GM12865 (cell line): Measurements from ENCODE around the gene KIF26A.

Experiments used
- DNase-seq: peaks from one replicate; pipeline ENCODE4 v3.0.0; 2010; ENCODE audit warnings: low read depth
- H3K4me3 ChIP-seq: 2 replicates; pipeline ENCODE4 v1.5.1; 2011; ENCODE audit warnings: mild to moderate bottlenecking, low read depth, low read length, control low read depth
- CTCF ChIP-seq: IDR thresholded peaks from 2 replicates; pipeline ENCODE4 v1.5.1; 2011; ENCODE audit warnings: low read length, control low read depth, low read depth, inconsistent platforms; ENCODE audit not compliant: insufficient read depth; ENCODE audit errors: missing control alignments

The KIF26A gene

DNA sequence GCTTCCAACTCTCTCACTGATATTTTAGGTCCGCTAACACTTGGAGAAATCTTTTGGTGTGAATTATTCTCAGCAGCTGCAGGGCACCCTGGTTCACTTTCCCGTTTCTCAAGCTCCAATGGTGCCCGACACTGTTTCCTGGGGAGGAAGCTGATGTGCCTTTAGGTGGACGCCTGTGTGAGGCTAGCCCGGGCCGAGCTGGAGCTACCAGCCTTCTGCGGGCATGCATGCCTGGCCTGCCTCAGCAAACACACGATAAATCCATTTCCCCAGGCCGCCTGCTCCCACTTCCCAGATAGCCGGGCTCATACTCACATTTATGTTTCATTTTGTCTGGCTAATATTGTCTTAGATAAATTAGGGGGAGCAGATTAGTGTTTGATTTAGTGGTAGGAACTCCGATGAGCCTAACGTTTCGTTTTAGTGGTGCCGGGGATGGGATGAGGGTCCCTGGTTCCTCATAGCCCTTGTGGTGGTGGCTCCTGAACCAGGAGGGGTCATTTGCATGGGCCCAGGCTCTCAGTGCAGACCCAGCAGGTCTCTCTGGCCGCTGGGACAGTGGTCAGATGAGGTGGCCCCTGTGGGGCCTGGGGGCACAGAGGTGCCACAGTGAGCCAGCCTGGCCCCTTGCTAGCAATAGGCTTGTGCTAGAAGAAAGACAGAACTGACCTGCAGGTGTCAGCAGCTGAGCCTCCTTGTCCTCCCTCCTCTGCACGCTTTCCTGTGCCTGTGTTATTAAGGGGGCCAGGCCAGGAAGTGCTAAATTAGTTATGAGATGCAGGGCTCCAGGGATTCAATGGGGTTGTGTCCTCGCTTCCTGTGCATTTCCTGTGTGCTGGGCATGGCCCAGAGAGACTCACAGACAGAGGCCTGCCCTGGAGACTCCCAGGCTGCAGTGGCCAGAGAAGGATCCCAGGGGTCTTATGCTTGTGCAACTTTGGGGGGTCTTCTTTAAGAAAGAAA is 88.3 kb downstream of the KIF26A start:
- no peak for DNase-seq
- no peak overlapping the region for H3K4me3 ChIP-seq
- TF ChIP-seq CTCF = no peak

- no peak overlapping the region for H3K4me3 ChIP-seq
- TF ChIP-seq CTCF = no peak
- DNase-seq = no peak
These were observed 89.4 kb downstream of the KIF26A start for GRCh38 chr14:104227806-104228205.

DNA sequence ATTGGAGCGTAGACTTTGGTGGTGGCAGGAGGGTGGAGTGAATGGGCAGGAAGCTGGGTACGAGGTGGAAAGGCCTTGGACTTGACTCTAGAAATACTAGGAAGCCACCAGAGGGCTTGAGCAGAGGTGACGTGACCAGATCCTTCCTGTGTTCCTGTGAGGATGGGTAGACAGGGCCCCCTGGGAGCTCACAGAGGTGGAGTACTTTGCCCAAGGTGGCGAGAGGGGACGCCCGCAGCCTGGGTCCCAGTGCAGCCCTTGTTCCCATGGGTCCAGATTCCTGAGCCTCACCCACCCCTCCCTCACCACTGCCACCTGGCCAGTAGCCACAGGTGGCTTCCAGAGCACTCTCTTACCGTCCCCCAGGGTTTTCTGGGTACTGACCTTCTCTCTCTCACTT is 89.8 kb downstream of the KIF26A start:
- no peak overlapping the region for H3K4me3 ChIP-seq
- no peak for TF ChIP-seq CTCF
- no peak for DNase-seq

DNA sequence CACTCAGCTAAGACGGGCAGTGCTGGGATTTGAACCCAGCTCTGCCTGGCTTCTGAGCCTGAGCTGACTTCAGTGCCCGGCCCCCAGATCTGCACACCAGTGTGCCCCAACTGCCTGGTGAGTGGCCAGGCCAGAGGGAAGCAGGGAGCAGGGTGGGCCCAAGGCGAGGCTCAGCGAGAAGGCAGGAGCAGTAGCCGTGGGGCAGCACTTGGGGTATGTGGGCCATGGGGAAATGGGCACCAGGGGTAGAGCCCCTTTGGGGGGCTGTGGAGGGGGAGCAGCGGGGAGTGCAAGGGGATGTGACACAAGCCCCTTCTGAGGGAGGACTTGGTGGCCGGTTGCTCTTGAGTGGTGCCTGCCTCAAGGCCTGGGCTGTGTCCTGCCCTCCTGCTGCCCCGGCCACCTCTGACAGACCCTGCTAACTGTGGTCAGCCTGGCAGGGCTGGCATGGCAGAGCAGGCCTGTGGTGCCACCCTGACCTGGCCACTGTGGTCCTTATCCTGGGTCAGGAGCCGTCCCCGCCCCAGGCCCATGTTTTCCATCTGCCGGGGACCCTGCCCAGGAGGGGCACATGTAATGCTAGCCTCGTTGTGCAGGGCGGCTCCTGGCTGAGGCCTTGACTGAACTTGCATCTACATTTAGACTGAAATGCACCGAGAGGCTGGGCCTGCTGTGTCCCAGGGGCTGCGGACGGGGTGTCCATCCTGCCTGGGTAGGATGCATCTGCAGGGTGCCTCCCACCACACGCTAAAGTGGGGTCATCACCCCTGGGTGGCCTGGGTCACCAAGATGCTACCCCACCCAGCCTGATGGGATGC is 90.5 kb downstream of the KIF26A start:
- no peak overlapping the region for H3K4me3 ChIP-seq
- DNase-seq = no peak
- no peak for TF ChIP-seq CTCF

- no peak for DNase-seq
- H3K4me3 ChIP-seq = no peak overlapping the region
- TF ChIP-seq CTCF = no peak
These were observed 91.2 kb downstream of the KIF26A start for GRCh38 chr14:104229534-104230055.

DNA sequence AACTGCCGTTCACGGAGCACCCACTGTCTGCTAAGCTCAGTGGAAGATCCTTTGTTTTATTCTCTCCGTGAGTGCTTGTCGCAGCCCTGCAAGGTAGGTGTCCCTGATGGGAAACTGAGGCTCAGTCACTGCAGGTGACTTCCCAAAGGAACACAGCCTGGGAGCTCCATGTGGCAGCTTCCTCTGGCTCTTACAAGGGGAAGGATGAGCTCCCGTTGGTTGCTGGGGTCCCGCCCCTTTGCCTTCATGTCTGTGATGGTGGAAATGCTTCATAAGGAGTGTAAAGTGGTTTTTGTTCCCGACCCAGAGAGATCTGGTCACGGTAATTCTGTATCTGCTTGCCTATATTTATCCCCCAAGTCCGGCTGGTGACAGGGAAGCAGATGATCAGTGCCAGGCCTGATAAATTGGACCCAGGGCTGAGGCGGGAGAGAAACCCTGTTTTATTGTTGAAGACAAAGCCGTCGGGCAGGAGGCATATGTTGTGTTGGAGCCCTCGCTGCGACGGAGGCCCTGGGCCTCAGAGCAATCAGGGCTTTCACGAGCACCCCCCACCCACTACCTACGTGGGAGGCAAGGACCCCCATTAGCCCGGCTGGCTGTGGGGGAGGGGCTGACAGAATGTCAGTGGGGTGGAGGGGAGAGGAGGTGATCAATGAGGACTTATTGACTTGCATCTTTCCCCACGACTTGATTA is 91.9 kb downstream of the KIF26A start:
- H3K4me3 ChIP-seq = no peak overlapping the region
- TF ChIP-seq CTCF = no peak
- DNase-seq = no peak
